Neural cell (in vitro differentiated cells): ENCODE measurements around the gene FHIT.

Source experiments
- EP300 ChIP-seq: fragments of 450-650 bp; conservative IDR thresholded peaks from 2 replicates; pipeline ENCODE4 v1.6.1; 2014; ENCODE audit warnings: antibody characterized with exemption, mild to moderate bottlenecking, moderate library complexity; ENCODE audit not compliant: poor library complexity, severe bottlenecking
- MXI1 ChIP-seq: fragments of 450-650 bp; conservative IDR thresholded peaks from 2 replicates; pipeline ENCODE4 v1.6.1; 2014; ENCODE audit warnings: antibody characterized with exemption, mild to moderate bottlenecking; ENCODE audit not compliant: poor library complexity, severe bottlenecking
- POLR2AphosphoS5 ChIP-seq: IDR thresholded peaks from 2 replicates; pipeline ENCODE4 v1.6.1; 2012
- SMC3 ChIP-seq: fragments of 450-650 bp; conservative IDR thresholded peaks from 2 replicates; pipeline ENCODE4 v1.6.1; 2014; ENCODE audit warnings: antibody characterized with exemption, mild to moderate bottlenecking, moderate library complexity; ENCODE audit not compliant: poor library complexity
- TAF1 ChIP-seq: IDR thresholded peaks from 2 replicates; pipeline ENCODE4 v1.6.1; 2012; ENCODE audit warnings: low read depth
- TF ChIP-seq, protein P1 (sequence below): IDR thresholded peaks from 2 replicates; pipeline ENCODE4 v1.6.1; 2012; ENCODE audit warnings: borderline replicate concordance
- TF ChIP-seq, protein P2 (sequence below): fragments of 450-650 bp; IDR thresholded peaks from 2 replicates; pipeline ENCODE4 v1.5.1; 2014; ENCODE audit warnings: antibody characterized with exemption, mild to moderate bottlenecking, moderate library complexity; ENCODE audit not compliant: poor library complexity, severe bottlenecking

- TF ChIP-seq POLR2AphosphoS5 (no peak), TAF1 (no peak), EP300 (no peak), MXI1 (no peak), SMC3 (no peak)
- TF ChIP-seq, protein P1, sequence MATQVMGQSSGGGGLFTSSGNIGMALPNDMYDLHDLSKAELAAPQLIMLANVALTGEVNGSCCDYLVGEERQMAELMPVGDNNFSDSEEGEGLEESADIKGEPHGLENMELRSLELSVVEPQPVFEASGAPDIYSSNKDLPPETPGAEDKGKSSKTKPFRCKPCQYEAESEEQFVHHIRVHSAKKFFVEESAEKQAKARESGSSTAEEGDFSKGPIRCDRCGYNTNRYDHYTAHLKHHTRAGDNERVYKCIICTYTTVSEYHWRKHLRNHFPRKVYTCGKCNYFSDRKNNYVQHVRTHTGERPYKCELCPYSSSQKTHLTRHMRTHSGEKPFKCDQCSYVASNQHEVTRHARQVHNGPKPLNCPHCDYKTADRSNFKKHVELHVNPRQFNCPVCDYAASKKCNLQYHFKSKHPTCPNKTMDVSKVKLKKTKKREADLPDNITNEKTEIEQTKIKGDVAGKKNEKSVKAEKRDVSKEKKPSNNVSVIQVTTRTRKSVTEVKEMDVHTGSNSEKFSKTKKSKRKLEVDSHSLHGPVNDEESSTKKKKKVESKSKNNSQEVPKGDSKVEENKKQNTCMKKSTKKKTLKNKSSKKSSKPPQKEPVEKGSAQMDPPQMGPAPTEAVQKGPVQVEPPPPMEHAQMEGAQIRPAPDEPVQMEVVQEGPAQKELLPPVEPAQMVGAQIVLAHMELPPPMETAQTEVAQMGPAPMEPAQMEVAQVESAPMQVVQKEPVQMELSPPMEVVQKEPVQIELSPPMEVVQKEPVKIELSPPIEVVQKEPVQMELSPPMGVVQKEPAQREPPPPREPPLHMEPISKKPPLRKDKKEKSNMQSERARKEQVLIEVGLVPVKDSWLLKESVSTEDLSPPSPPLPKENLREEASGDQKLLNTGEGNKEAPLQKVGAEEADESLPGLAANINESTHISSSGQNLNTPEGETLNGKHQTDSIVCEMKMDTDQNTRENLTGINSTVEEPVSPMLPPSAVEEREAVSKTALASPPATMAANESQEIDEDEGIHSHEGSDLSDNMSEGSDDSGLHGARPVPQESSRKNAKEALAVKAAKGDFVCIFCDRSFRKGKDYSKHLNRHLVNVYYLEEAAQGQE = no peak
- TF ChIP-seq, protein P2, sequence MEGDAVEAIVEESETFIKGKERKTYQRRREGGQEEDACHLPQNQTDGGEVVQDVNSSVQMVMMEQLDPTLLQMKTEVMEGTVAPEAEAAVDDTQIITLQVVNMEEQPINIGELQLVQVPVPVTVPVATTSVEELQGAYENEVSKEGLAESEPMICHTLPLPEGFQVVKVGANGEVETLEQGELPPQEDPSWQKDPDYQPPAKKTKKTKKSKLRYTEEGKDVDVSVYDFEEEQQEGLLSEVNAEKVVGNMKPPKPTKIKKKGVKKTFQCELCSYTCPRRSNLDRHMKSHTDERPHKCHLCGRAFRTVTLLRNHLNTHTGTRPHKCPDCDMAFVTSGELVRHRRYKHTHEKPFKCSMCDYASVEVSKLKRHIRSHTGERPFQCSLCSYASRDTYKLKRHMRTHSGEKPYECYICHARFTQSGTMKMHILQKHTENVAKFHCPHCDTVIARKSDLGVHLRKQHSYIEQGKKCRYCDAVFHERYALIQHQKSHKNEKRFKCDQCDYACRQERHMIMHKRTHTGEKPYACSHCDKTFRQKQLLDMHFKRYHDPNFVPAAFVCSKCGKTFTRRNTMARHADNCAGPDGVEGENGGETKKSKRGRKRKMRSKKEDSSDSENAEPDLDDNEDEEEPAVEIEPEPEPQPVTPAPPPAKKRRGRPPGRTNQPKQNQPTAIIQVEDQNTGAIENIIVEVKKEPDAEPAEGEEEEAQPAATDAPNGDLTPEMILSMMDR = no peak
Observed at GRCh38 chr3:60217156-60217911, 1033.9 kb downstream of the FHIT start.
